Measurements from ENCODE around the gene ARID4B. TPM values are rescaled to one million over a fixed set of nuclear protein-coding genes. Genes with fewer than 3 reads are reported as not detected.

The ARID4B gene
- polyA plus RNA-seq, 1 donor from 2014 or later: 49.3 TPM

DNA sequence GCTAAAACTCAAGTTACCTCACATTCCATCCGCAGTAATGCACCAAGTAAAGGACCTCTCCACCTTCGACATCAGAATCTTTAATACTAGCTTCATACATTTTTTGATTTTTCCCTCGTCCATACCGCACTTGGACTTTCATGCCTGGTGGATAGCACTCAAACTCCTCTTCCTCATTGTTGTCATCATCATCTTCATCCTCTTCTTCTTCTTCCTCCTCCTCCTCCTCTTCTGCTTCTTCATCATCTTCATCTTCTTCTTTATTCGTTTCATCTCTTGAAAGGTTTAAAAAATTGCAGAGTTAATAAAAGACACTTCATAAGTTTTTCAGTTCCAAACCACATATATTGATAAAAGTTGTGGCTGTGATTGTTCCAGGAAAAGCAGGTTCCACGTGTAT is 114.2 kb downstream of the ARID4B start:
- H3K9ac ChIP-seq (ENCODE audit: low read length): no peak overlapping the region
- H3K27me3 ChIP-seq (ENCODE audit: insufficient read depth, low read depth, low read length): no peaks in the 10 kb centered on the region
- TF ChIP-seq POLR2AphosphoS5 (IDR thresholded peaks at IDR 0.05): no peak
- TF ChIP-seq EZH2 (IDR thresholded peaks at IDR 0.05; ENCODE audit: borderline replicate concordance, insufficient read depth, low read length, poor library complexity, severe bottlenecking): no peak
- no peak for TF ChIP-seq MXI1 (conservative IDR thresholded peaks at IDR 0.05; ENCODE audit: poor library complexity, severe bottlenecking)
- no peak for TF ChIP-seq SMC3 (conservative IDR thresholded peaks at IDR 0.05; ENCODE audit: poor library complexity)
- no peak for TF ChIP-seq RAD21 (conservative IDR thresholded peaks at IDR 0.05)
- TF ChIP-seq EP300 (conservative IDR thresholded peaks at IDR 0.05; ENCODE audit: poor library complexity, severe bottlenecking): no peak
- TF ChIP-seq, protein P1, sequence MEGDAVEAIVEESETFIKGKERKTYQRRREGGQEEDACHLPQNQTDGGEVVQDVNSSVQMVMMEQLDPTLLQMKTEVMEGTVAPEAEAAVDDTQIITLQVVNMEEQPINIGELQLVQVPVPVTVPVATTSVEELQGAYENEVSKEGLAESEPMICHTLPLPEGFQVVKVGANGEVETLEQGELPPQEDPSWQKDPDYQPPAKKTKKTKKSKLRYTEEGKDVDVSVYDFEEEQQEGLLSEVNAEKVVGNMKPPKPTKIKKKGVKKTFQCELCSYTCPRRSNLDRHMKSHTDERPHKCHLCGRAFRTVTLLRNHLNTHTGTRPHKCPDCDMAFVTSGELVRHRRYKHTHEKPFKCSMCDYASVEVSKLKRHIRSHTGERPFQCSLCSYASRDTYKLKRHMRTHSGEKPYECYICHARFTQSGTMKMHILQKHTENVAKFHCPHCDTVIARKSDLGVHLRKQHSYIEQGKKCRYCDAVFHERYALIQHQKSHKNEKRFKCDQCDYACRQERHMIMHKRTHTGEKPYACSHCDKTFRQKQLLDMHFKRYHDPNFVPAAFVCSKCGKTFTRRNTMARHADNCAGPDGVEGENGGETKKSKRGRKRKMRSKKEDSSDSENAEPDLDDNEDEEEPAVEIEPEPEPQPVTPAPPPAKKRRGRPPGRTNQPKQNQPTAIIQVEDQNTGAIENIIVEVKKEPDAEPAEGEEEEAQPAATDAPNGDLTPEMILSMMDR (IDR thresholded peaks at IDR 0.05; ENCODE audit: poor library complexity, severe bottlenecking): no peak
- TF ChIP-seq TAF1 (IDR thresholded peaks at IDR 0.05; ENCODE audit: low read depth): no peak
- TF ChIP-seq, protein P2, sequence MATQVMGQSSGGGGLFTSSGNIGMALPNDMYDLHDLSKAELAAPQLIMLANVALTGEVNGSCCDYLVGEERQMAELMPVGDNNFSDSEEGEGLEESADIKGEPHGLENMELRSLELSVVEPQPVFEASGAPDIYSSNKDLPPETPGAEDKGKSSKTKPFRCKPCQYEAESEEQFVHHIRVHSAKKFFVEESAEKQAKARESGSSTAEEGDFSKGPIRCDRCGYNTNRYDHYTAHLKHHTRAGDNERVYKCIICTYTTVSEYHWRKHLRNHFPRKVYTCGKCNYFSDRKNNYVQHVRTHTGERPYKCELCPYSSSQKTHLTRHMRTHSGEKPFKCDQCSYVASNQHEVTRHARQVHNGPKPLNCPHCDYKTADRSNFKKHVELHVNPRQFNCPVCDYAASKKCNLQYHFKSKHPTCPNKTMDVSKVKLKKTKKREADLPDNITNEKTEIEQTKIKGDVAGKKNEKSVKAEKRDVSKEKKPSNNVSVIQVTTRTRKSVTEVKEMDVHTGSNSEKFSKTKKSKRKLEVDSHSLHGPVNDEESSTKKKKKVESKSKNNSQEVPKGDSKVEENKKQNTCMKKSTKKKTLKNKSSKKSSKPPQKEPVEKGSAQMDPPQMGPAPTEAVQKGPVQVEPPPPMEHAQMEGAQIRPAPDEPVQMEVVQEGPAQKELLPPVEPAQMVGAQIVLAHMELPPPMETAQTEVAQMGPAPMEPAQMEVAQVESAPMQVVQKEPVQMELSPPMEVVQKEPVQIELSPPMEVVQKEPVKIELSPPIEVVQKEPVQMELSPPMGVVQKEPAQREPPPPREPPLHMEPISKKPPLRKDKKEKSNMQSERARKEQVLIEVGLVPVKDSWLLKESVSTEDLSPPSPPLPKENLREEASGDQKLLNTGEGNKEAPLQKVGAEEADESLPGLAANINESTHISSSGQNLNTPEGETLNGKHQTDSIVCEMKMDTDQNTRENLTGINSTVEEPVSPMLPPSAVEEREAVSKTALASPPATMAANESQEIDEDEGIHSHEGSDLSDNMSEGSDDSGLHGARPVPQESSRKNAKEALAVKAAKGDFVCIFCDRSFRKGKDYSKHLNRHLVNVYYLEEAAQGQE (IDR thresholded peaks at IDR 0.05; ENCODE audit: borderline replicate concordance): no peak
- no peaks in the 10 kb centered on the region for H3K9me3 ChIP-seq (ENCODE audit: low read length)
- H3F3A ChIP-seq (ENCODE audit: insufficient read depth, low read length, poor library complexity, severe bottlenecking): no peaks in the 10 kb centered on the region
- peaks cover 4% of the 10 kb centered on the region for H3K36me3 ChIP-seq (ENCODE audit: insufficient read depth, low read length)
- H3K27ac ChIP-seq (ENCODE audit: low read length): no peak overlapping the region
- no peaks in the 10 kb centered on the region for H4K20me1 ChIP-seq (ENCODE audit: insufficient read depth)
- no peak overlapping the region for H3K4me2 ChIP-seq (ENCODE audit: low read length)
- no peak overlapping the region for H2AFZ ChIP-seq (ENCODE audit: low read depth, low read length)
- H3K79me2 ChIP-seq (replicated peaks; ENCODE audit: insufficient read depth, low read length): no peaks in the 10 kb centered on the region
- no peak overlapping the region for H3K4me3 ChIP-seq (ENCODE audit: low read length)
- H3K9me2 ChIP-seq (ENCODE audit: insufficient read depth, low read length): no peaks in the 10 kb centered on the region

DNA sequence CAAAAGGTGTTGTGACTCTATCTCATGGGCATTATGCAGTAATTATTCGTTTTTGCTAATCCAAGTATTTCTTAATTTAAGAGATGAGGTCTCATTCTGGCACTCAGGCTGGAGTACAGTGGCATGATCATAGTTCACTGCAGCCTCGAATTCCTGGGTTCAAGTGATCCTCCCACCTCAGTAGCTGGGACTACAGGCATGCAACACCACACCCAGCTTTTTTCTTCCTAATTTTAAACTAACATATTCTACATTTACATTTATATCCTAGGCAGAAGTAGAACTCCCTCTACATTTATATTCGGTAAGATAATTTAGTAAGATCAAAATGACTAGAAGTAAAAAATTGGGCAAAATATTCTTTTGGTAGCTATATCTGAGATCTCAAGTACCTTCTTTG is 116.5 kb downstream of the ARID4B start:
- Histone ChIP-seq H3K4me3 (ENCODE audit: low read length) (no peak overlapping the region), H4K20me1 (ENCODE audit: insufficient read depth) (no peaks in the 10 kb centered on the region), H3F3A (ENCODE audit: insufficient read depth, low read length, poor library complexity, severe bottlenecking) (no peaks in the 10 kb centered on the region), H3K9ac (ENCODE audit: low read length) (no peak overlapping the region), H3K36me3 (ENCODE audit: insufficient read depth, low read length) (peaks cover 4% of the 10 kb centered on the region), H3K27ac (ENCODE audit: low read length) (no peak overlapping the region), H3K9me2 (ENCODE audit: insufficient read depth, low read length) (no peaks in the 10 kb centered on the region), H3K4me2 (ENCODE audit: low read length) (no peak overlapping the region), H3K9me3 (ENCODE audit: low read length) (no peaks in the 10 kb centered on the region), H2AFZ (ENCODE audit: low read depth, low read length) (no peak overlapping the region), H3K27me3 (ENCODE audit: insufficient read depth, low read depth, low read length) (no peaks in the 10 kb centered on the region), H3K79me2 (replicated peaks; ENCODE audit: insufficient read depth, low read length) (no peaks in the 10 kb centered on the region)
- TF ChIP-seq EZH2 (IDR thresholded peaks at IDR 0.05; ENCODE audit: borderline replicate concordance, insufficient read depth, low read length, poor library complexity, severe bottlenecking) (no peak), SMC3 (conservative IDR thresholded peaks at IDR 0.05; ENCODE audit: poor library complexity) (no peak), MXI1 (conservative IDR thresholded peaks at IDR 0.05; ENCODE audit: poor library complexity, severe bottlenecking) (no peak)
- TF ChIP-seq, protein P1 (IDR thresholded peaks at IDR 0.05; ENCODE audit: poor library complexity, severe bottlenecking): no peak
- TF ChIP-seq, protein P2 (IDR thresholded peaks at IDR 0.05; ENCODE audit: borderline replicate concordance): no peak

Data from neural cell (in vitro differentiated cells).